Measurements from ENCODE around the gene RIMKLB.
"Not testable (repeated sequence)": the region's sequence is repeated elsewhere in the genome, so short reads cannot be mapped to it uniquely, and the experiment has no call there.

Gene RIMKLB

GRCh38 chr12:8692573-8692972, 5.2 kb upstream of the RIMKLB start:
- DNase-seq (ENCODE audit: low spot score) = peak; percentile 80

DNA sequence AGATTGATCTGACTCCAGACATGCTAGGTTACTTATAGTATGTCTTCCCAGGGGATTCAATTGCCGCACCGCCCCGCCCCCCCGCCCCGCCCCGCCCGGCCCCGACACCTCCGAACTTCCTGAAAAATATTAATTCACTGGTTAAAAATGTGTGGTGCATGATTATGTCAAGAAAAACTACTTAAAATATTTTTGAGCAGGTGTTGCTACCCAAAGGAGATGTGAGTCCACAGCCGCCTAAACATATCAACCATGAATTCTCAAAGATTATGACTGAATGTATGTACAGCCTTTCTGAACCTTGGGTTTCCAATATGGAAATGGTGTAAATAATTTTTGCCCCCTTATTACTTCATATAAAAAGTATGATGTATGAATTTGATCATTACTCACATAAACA, 2.7 kb upstream of the RIMKLB start:
- DNase-seq (ENCODE audit: low spot score) = no peak

DNA sequence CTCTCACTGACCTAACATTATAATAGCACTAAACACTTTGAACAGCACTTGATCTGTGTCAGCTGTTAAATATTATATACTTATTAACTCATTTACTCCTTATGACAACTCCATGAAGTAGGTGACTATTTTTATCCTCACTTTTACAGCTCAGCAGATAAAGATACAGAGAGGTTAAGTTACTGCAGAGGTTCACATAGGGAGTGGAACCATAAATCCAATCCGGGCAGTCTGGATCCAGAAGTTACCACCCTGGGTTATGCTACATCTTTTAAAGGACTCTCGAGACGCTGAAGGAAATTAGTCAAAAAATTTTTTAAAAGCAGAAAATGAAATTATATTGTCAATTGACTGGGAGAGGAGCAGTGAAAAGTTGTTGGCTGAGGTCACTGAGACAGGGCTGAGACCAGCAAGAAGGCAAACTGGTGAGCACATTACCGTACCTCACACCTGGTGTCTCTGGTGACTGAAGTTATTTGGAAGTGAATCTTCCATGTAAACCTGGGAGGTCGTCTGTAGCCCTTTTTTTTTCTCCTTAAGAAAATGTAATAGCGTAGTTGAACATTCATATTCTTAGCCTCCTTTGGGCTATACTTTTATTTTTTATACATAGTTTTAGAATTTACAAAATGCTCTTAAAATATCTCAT, 1.2 kb upstream of the RIMKLB start:
- DNase-seq (ENCODE audit: low spot score) = no peak

DNA sequence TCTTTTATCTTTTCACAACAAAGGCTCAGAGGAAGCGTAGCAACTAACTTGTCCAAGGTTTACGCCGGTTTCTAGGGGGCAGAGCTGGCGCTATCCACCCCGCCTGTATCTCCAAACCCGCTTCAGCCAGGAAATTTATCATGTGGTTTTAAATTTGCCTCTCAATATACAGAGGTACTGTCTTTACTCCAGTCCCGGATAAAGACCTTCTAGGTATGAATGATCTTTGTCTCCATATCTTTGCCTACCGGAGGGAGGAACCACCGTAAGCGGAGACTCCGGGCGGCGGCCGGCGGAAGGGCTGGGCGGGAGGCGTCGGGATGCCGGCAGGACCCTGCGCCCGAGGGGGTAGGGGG, 693 bp upstream of the RIMKLB start:
- DNase-seq (ENCODE audit: low spot score) = peak; percentile 46

DNA sequence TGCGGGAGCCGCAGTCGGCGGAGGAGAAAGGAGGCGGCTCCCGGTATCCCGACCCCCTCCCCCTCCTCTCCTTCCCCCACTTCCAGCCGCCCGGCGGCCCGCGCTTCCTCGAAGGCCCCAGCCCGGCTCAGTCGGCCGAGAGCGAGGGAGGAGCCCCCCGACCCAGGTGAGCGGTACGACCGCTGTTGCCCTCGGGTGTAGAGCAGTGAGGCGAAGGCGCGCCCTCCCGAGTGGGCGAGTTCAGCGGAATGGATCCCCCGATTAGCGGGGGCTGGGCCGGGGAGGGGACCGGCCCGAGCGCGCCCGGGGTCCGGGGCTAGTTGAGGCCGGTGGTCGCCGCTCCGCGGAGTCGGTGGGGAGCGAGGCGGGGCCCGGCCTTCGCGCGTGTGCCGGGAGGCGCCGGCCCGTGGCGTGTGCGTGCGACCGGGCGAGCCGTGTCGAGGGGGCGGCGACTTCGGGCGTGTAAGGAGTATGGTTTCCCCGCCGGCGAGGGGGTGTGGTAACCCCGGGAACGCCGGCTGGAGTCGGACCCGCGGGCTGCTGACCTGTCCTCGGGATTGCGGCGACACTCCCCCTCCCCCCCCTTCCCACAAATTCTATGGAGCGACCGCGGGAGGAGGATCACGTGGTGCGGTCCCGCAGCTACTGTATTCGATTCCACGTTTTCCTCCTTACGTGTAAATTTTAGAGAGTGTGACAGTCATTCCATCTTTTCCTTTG, 501 bp downstream of the RIMKLB start:
- peak; percentile 36 for DNase-seq (ENCODE audit: low spot score)

DNA sequence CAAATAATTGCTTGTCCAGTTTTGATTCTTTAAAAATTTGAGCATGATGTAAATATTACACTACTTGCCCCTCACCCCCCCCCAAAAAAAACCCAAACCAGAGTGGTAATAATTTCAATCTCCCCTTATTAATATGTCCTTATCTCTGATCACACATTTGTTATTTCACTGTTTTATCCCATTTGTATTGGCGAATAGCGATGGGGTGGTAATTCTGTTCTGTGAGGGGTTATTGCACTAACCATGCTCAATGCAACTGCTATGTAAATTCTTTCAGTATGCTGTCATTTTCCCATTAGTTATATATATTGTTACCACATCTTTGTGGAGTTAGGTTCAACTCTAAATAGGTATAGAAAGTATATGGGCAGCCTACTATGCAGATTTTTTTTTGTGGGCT, 1.1 kb downstream of the RIMKLB start:
- no peak for DNase-seq (ENCODE audit: low spot score)

DNA sequence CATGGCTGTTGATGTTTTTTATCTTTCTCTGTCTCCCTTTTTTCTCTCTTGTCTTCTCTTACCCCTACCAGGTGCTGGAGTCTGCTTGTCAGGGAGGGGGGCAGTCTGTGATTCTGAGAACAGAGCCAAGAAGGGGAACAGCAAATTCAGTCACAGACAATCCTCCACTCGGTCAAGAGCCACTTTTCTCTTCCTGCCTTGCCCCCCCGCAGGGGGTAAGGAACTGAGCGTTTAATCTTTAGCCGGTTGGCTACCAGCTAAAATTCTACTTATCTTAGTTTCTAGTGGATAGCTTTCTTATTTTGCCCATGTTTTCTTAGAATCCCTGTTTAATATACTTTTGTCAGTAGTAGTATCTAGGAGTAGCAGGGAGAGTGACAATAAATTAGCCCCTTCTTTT, 1.9 kb downstream of the RIMKLB start:
- DNase-seq (ENCODE audit: low spot score) = no peak

DNA sequence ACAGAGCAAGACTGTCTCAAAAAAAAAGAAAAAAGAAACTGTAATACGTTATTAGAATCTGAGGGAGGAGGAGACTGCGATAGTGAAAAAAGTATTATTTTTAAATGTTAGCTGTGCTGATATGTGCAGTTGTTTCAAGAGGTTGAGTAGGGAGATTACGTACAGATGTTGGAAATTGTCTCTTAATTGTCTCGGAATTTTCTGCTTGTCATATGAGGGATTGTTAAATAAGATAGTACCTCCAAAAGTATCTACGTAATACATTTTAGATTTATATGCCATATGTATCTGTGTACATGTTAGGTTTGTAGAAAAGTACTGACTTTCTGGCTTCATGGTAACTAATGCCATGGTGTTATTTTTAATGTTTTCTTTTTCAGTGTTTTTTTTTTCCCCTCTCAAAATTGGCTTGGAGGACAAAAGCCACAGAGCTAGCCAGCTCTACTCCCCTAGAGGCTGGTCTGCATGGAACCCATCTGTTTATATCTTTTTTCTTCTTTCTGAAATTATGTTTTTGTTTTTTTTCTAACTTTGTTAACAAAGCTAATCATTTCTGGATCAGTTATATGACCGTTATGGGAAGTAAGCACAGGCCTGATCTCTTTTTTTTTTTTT, 3.4 kb downstream of the RIMKLB start:
- no peak for DNase-seq (ENCODE audit: low spot score)

DNA sequence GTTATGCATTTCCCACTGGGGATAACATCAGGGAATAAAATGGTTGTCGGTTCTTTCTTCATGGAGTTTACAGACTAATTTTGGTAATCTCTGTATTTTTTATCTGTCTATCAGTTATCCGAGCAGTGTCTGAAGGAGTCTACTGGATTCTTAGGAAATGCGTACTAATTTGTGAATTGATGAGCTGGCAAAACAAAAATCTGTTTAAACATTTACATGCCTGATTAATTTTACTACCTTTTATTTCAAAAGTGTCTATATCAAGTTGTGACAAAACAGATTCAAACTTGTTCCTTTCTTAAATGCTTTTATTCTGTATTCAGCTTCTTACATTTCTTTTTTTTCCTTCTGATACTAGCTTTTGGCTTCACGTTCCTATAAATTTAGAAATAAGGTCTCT, 4.4 kb downstream of the RIMKLB start:
- DNase-seq (ENCODE audit: low spot score) = no peak

GRCh38 chr12:8709124-8709830, 11.5 kb downstream of the RIMKLB start:
- DNase-seq (ENCODE audit: low spot score) = no peak

DNA sequence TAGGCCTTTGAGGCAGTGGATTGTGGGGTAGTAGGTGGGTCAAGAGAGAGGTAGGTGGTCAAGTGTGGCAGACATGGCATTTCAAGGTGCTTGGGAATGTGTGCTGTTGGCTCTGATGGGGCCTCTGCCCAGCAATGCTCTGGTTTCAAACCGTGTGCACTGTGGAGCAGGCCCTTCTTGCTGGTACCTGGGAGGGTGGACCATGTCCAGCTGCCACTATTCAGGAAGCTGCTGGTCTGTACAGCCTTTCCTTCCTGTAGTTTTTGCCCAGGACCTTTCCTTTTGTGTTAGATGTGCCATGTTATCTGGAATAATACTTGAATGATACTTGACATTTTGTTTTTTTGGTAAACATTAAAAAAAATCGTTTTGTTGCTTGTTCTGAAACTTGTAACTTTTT, 14.8 kb downstream of the RIMKLB start:
- no peak for DNase-seq (ENCODE audit: low spot score)

DNA sequence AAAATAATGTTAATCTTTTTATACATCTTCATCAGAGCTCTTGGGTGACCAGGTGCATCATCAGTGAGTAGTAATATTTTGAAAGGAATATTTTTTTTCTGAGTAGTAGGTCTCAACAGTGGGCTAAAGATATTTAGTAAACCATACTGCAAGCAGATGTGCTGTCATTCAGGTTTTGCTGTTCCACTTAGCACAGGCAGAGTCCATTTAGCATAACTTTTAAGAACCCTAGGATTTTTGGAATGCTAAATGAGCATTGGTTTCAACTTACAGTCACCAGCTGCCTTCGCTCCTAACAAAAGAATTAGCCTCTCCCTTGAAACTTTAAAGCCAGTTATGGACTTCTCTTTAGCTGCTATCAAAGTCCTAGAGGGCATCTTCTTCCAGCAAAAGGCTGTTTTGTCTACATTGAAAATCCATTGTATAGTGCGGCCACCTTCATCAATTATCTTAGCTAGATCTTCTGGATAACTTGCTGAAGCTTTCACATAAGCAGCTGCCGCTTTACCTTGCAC, 24.6 kb downstream of the RIMKLB start:
- DNase-seq (ENCODE audit: low spot score) = no peak

- DNase-seq (ENCODE audit: low spot score) = no peak
Observed at GRCh38 chr12:8734873-8735381, 37.1 kb downstream of the RIMKLB start.

GRCh38 chr12:8742501-8742900, 44.7 kb downstream of the RIMKLB start:
- no peak for DNase-seq (ENCODE audit: low spot score)

GRCh38 chr12:8743121-8743520, 45.3 kb downstream of the RIMKLB start:
- not testable (repeated sequence) for DNase-seq (ENCODE audit: low spot score)

- DNase-seq (ENCODE audit: low spot score) = not testable (repeated sequence)
Observed at GRCh38 chr12:8745631-8746030, 47.8 kb downstream of the RIMKLB start.

DNA sequence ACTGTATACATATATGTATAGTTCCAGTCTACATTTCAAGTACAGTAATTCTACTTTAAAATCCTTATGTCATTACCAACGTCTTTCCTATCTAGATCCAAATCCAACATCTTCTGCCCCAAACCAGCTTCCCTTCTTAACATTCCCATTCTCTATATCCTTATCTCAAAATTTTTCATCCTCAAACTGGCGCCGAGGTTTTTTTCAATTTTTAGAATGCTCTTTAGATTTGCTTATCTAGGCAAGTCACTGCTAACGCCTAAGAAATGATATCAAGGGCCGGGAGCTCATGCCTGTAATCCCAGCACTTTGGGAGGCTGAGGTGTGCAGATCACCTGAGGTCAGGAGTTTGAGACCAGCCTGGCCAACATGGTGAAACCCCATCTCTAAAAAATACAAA, 48.3 kb downstream of the RIMKLB start:
- no peak for DNase-seq (ENCODE audit: low spot score)

DNA sequence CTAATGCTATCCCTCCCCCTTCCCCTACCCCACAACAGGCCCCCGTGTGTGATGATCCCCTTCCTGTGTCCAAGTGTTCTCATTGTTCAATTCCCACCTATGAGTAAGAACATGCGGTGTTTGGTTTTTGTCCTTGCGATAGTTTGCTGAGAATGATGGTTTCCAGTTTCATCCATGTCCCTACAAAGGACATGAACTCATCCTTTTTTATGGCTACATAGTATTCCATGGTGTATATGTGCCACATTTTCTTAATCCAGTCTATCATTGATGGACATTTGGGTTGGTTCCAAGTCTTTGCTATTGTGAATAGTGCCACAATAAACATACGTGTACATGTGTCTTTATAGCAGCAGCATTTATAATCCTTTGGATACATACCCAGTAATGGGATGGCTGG, 62.3 kb downstream of the RIMKLB start:
- not testable (repeated sequence) for DNase-seq (ENCODE audit: low spot score)

DNA sequence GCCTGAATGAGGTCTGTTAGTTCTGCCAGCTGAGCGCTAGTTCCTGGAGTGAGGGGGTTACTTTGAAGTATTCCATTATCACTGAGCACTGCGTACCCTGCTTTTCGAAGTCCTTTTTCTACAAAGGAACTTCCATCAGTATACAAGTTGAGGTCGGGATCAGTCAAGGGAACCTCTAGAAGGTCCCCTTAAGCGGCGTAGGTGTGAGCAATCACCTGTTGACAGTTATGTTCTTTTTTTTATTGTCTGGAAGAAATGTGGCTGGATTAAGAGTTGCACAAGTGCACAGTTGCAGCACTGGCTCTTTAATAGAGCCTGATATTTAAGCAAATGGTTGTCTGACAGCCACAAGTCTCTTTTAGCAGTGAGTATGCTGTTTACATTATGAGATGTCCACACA, 64.9 kb downstream of the RIMKLB start:
- not testable (repeated sequence) for DNase-seq (ENCODE audit: low spot score)

DNA sequence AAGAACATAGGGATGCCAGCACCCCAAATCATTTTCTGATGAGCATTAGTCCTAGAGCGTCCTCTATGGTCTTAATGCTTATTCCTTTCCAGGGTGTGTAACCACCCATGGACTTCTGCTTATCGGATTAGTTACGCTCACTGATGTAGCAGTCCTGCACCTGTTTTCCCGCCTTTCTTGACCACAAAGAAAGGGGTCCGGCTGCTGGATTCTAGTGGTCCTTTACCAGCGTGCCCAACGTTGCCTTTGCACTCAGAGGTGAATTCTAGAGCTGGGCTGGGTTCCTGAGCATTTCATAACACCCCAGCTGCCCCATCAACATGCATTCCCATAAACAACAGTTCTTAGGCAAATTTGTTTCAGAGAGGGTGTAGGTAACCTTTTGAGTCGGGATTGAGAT, 68.3 kb downstream of the RIMKLB start:
- not testable (repeated sequence) for DNase-seq (ENCODE audit: low spot score)

GRCh38 chr12:8770499-8770898, 72.7 kb downstream of the RIMKLB start:
- no peak for DNase-seq (ENCODE audit: low spot score)

- DNase-seq (ENCODE audit: low spot score) = no peak
Observed at GRCh38 chr12:8771072-8771471, 73.3 kb downstream of the RIMKLB start.
